ENCODE data around the gene TOGARAM1. TPM values are rescaled to one million over a fixed set of nuclear protein-coding genes. Genes with fewer than 3 reads are reported as not detected.

TOGARAM1 gene
- total RNA-seq = 1 to 10 TPM; 8.4 to 8.7 TPM

- Mint-ChIP-seq H3K4me1 (peaks cover 54% of the 10 kb centered on the region), H3K9me3 (peaks cover 14% of the 10 kb centered on the region), H3K4me3 (no peak within 1 kb of the TSS), H3K27ac (no peak within 1 kb of the TSS), H3K27me3 (no peaks in the 10 kb centered on the region), H3K36me3 (ENCODE audit: low read depth) (peaks cover 27% of the 10 kb centered on the region)
- peak; percentile 98 for DNase-seq
- POLR2A ChIA-PET = interaction anchor here (0.7 kb wide), 1 partner anchor 50 kb away, joined by 4 read pairs; no protein-coding TSS in a partner anchor
- CTCF ChIA-PET = interaction anchor here (1.1 to 1.5 kb wide), 3 partner anchors 10 to 64 kb away, joined by 3 to 4 read pairs (median 3); no protein-coding TSS in a partner anchor
Observed at GRCh38 chr14:44961554-44962333, at the start of gene TOGARAM1, which contains the start of gene KLHL28. TOGARAM1 (plus strand) TSS chr14:44962190; CDS start chr14:44962422, 232 bp downstream. KLHL28 (minus strand) TSS chr14:44961947; CDS start chr14:44945928, 16,019 bp downstream.

DNA sequence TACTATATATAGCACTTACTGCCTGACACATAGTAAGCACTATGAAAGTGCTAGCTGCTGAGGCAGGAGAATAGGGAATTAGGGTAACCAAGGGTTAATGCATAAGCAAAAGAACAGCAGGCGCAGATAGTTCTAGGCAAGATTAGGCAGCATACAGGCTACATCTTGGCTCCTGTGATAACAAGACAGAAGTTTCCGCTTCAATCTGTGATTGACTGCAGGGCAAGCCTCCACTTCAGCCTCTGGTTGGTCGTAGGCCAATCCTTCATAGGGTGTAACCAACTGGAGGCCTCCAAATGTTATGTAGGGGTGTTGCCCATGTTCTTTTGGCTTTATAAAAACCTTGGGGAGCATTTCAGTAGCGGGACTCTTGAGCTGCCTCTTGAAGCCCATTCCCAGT is 47.1 kb upstream of the TOGARAM1 start:
- Mint-ChIP-seq H3K27me3 (peaks cover 24% of the 10 kb centered on the region), H3K4me3 (no peak overlapping the region), H3K4me1 (peaks cover 4% of the 10 kb centered on the region), H3K27ac (no peak overlapping the region), H3K36me3 (ENCODE audit: low read depth) (peaks cover 7% of the 10 kb centered on the region), H3K9me3 (no peaks in the 10 kb centered on the region)
- no peak for DNase-seq
- ChIA-PET POLR2A (no interaction called here), CTCF (no interaction called here)

GRCh38 chr14:44928793-44929192 is 33.2 kb upstream of the TOGARAM1 start:
- no peak overlapping the region for H3K4me3 Mint-ChIP-seq
- peaks cover 5% of the 10 kb centered on the region for H3K4me1 Mint-ChIP-seq
- no peak overlapping the region for H3K27ac Mint-ChIP-seq
- H3K27me3 Mint-ChIP-seq = no peaks in the 10 kb centered on the region
- no peaks in the 10 kb centered on the region for H3K9me3 Mint-ChIP-seq
- DNase-seq = no peak
- CTCF ChIA-PET = interaction anchor here (0.6 to 0.8 kb wide), 2 partner anchors 341 to 679 kb away, joined by 3 read pairs; no protein-coding TSS in a partner anchor
- POLR2A ChIA-PET = no interaction called here
- H3K36me3 Mint-ChIP-seq (ENCODE audit: low read depth) = peaks cover 11% of the 10 kb centered on the region

DNA sequence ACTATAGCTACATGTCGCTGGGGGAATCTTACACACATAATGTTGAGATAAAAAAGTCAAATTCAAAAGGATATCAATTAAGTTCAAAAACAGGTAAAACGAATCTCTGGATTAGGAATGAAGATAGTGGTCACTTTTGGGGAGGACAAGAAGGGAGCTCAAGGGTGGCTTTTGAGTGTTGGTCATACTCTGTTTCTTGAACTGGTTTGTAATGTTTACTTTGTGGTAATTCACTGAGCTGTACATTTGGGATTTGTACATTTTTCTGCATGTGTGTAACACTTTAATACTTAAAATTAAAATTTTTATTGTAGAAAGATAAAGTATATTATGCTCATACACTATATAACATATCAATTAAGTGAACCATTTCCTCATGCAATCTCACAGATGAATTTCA is 26.8 kb upstream of the TOGARAM1 start:
- Mint-ChIP-seq H3K27ac (no peak overlapping the region), H3K4me3 (no peak overlapping the region), H3K27me3 (no peaks in the 10 kb centered on the region), H3K36me3 (ENCODE audit: low read depth) (peaks cover 40% of the 10 kb centered on the region), H3K9me3 (peaks cover 14% of the 10 kb centered on the region), H3K4me1 (peaks cover 5% of the 10 kb centered on the region)
- no peak for DNase-seq
- POLR2A ChIA-PET = no interaction called here
- CTCF ChIA-PET = no interaction called here

DNA sequence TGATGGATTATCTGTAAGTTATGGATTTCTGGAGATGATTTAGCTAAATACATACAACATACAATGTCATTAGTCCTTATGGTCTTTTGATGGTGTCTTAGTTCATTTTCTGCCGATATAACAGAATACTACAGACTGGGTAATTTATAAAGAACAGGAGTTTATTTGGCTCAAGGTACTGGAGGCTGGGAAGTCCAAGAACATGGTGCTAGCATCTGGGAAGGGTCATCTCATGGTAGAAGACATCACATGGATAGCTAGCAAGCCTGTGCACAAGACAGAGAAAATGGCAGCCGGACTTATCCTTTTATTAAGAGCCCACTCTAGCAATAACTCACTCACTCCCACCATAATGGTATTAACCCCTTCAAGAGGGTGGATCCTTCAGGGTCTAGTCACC is 24.4 kb upstream of the TOGARAM1 start:
- Mint-ChIP-seq H3K27ac (no peak overlapping the region), H3K4me1 (peaks cover 17% of the 10 kb centered on the region), H3K36me3 (ENCODE audit: low read depth) (peaks cover 58% of the 10 kb centered on the region), H3K4me3 (no peak overlapping the region), H3K27me3 (no peaks in the 10 kb centered on the region), H3K9me3 (peaks cover 16% of the 10 kb centered on the region)
- ChIA-PET CTCF (no interaction called here), POLR2A (no interaction called here)
- no peak for DNase-seq

DNA sequence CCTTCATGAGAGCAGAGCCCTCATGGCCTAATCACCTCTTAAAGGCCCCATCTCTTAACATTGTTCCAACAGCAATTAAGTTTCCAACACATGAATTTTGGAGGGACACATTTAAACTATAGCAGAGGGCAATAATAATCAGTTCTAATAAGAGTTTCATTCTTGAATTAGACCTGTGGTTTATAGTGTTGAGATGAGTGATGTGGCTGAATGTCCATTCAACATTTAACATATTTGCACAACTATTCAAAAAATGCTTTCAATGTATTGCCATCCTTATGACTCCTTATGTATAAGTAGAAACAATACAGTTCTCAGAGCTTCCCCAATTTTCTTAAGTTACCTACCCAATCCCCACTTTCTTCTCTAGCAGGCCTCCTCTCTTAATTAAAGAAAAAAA is 21.8 kb upstream of the TOGARAM1 start:
- H3K27ac Mint-ChIP-seq = peak overlapping the region; percentile 61
- no peaks in the 10 kb centered on the region for H3K27me3 Mint-ChIP-seq
- no peak for DNase-seq
- ChIA-PET CTCF (no interaction called here), POLR2A (no interaction called here)
- H3K36me3 Mint-ChIP-seq (ENCODE audit: low read depth) = peaks cover 71% of the 10 kb centered on the region
- H3K4me3 Mint-ChIP-seq = no peak overlapping the region
- peaks cover 16% of the 10 kb centered on the region for H3K4me1 Mint-ChIP-seq
- H3K9me3 Mint-ChIP-seq = peaks cover 16% of the 10 kb centered on the region

DNA sequence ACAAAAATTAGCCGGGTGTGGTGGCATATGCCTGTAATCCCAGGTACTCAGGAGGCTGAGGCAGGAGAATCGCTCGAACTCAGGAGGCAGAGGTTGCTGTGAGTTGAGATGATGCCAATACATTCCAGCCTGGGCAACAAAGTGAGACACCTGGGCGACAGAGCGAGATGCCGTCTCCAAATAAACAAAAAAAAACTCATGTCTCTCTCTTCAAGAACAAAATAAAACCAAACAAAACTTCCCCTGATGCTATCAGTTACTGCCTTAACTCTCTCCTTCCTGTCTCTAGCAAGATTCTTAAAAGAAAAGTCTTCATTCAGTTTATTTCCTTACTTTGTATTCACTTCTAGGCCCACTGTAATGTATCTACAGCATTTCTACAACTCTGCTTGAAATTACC is 21.0 kb upstream of the TOGARAM1 start:
- POLR2A ChIA-PET = no interaction called here
- H3K4me1 Mint-ChIP-seq = peaks cover 16% of the 10 kb centered on the region
- H3K9me3 Mint-ChIP-seq = peaks cover 16% of the 10 kb centered on the region
- H3K27ac Mint-ChIP-seq = peak overlapping the region; percentile 61
- no peaks in the 10 kb centered on the region for H3K27me3 Mint-ChIP-seq
- H3K36me3 Mint-ChIP-seq (ENCODE audit: low read depth) = peaks cover 77% of the 10 kb centered on the region
- CTCF ChIA-PET = no interaction called here
- H3K4me3 Mint-ChIP-seq = no peak overlapping the region
- DNase-seq = no peak

DNA sequence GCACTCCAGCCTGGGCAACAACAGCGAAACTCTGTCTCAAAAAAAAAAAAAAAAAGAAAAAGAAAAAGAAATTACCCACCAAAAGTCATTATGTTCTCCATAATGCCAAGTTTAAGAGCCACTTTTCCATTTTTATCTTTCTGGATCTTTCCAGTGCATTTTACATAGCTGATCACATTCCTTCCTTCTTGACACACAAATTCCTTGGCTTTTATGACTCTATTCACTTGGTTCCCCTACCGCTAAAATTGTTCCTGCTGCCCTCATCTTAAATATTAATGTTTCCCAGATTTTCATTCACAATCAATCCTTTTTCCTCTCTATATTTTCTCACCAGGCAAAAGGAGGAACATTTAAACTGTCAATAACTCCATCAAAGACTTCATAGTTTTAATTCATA is 20.4 kb upstream of the TOGARAM1 start:
- CTCF ChIA-PET = interaction anchor here (0.6 to 1.2 kb wide), 2 partner anchors 16 to 145 kb away, joined by 3 to 5 read pairs; no protein-coding TSS in a partner anchor
- Mint-ChIP-seq H3K27ac (no peak overlapping the region), H3K4me1 (peaks cover 16% of the 10 kb centered on the region), H3K27me3 (no peaks in the 10 kb centered on the region), H3K36me3 (ENCODE audit: low read depth) (peaks cover 71% of the 10 kb centered on the region), H3K4me3 (no peak overlapping the region), H3K9me3 (peaks cover 16% of the 10 kb centered on the region)
- DNase-seq = no peak
- POLR2A ChIA-PET = no interaction called here

GRCh38 chr14:44942436-44942835 is 19.6 kb upstream of the TOGARAM1 start:
- Mint-ChIP-seq H3K27ac (no peak overlapping the region), H3K9me3 (peaks cover 23% of the 10 kb centered on the region), H3K4me3 (no peak overlapping the region), H3K4me1 (peaks cover 16% of the 10 kb centered on the region), H3K36me3 (ENCODE audit: low read depth) (peaks cover 74% of the 10 kb centered on the region), H3K27me3 (no peaks in the 10 kb centered on the region)
- DNase-seq = no peak
- CTCF ChIA-PET = interaction anchor here (1.2 kb wide), 1 partner anchor 17 kb away, joined by 5 read pairs; no protein-coding TSS in a partner anchor
- POLR2A ChIA-PET = no interaction called here

GRCh38 chr14:44944107-44944506 is 17.9 kb upstream of the TOGARAM1 start:
- H3K4me1 Mint-ChIP-seq = peaks cover 16% of the 10 kb centered on the region
- H3K27ac Mint-ChIP-seq = no peak overlapping the region
- CTCF ChIA-PET = no interaction called here
- POLR2A ChIA-PET = no interaction called here
- no peak for DNase-seq
- no peak overlapping the region for H3K4me3 Mint-ChIP-seq
- peaks cover 65% of the 10 kb centered on the region for H3K36me3 Mint-ChIP-seq (ENCODE audit: low read depth)
- H3K27me3 Mint-ChIP-seq = no peaks in the 10 kb centered on the region
- peaks cover 16% of the 10 kb centered on the region for H3K9me3 Mint-ChIP-seq

DNA sequence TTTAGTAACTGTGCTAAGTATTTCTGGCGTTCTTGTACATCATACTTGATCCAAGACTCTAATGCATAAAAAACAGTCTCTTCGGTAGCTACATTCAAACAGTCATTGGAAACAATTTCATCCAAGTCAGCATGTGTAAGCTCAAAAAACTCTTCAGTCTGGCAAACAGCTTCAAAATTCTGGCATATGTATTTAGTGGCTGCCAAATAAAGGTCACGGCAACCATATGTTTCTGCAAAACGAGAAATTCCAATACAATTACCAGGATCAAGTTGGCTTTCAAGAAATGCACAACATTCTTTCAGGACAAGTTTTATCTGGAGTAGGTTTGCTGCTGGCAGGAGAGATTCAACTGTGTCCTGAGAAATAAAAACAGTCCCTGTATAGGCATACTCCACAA is 16.7 kb upstream of the TOGARAM1 start:
- Mint-ChIP-seq H3K4me3 (no peak overlapping the region), H3K9me3 (peaks cover 9% of the 10 kb centered on the region), H3K27ac (no peak overlapping the region), H3K27me3 (no peaks in the 10 kb centered on the region), H3K4me1 (peaks cover 16% of the 10 kb centered on the region), H3K36me3 (ENCODE audit: low read depth) (peaks cover 54% of the 10 kb centered on the region)
- DNase-seq = no peak
- CTCF ChIA-PET = no interaction called here
- POLR2A ChIA-PET = no interaction called here

GRCh38 chr14:44951051-44951450 is 10.9 kb upstream of the TOGARAM1 start:
- Mint-ChIP-seq H3K27me3 (no peaks in the 10 kb centered on the region), H3K4me1 (peaks cover 9% of the 10 kb centered on the region), H3K36me3 (ENCODE audit: low read depth) (peaks cover 24% of the 10 kb centered on the region), H3K4me3 (no peak overlapping the region), H3K9me3 (peaks cover 6% of the 10 kb centered on the region), H3K27ac (no peak overlapping the region)
- POLR2A ChIA-PET = no interaction called here
- no peak for DNase-seq
- CTCF ChIA-PET = no interaction called here

DNA sequence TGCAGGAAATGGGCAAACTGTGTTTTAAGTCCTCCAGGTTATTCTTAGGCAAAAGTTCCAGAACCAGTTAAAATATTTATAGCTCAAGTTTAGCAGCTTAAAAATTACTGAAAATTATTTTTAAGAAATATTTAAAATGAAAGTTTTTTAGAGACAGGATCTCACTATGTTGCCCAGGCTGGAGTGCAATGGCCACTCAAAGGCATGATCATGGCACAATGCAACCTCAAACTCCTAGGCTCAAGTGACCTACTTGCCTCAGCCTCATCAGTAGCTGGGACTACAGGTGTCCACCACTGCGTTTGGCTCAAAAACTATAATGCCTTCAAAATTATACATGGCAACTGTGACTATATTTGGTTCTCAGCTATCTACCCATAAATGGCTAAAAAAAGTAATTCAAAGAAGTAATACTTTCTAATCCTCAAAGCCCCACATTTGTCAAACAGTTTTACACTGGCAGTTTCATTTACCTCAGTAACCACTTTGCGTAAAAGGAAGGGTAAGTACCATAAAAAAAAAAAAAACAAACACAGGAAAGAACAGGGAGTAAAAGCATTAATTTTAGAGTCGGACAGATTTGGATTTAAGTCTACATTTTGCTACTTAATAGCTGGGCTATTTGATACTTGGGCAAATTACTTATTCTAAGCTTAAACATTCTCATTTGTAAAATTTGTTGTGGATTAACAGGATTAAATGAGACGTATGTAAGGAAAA is 9.4 kb upstream of the TOGARAM1 start:
- CTCF ChIA-PET = interaction anchor here (0.6 to 1.6 kb wide), 2 partner anchors 9 to 20 kb away, joined by 3 read pairs; partner anchors contain the start of genes KLHL28 and TOGARAM1
- peaks cover 17% of the 10 kb centered on the region for H3K36me3 Mint-ChIP-seq (ENCODE audit: low read depth)
- H3K27ac Mint-ChIP-seq = peak overlapping the region; percentile 63

More for the DNA sequence above, 9.4 kb upstream of the TOGARAM1 start:
- POLR2A ChIA-PET = no interaction called here
- Mint-ChIP-seq H3K4me3 (no peak overlapping the region), H3K4me1 (peaks cover 11% of the 10 kb centered on the region), H3K27me3 (no peaks in the 10 kb centered on the region), H3K9me3 (no peaks in the 10 kb centered on the region)
- no peak for DNase-seq

Measured in activated CD4-positive, alpha-beta T cell treated with anti-CD3 and anti-CD28 coated beads, Interleukin-2, amount 10 ng/mL, durations not matched to agents 7 days and 5 days (primary cell).